Activated CD4-positive, alpha-beta T cell treated with anti-CD3 and anti-CD28 coated beads for 36 hours (primary cell): ENCODE results near the gene MIA2. TPM values are rescaled to one million over a fixed set of nuclear protein-coding genes. Genes with fewer than 3 reads are reported as not detected.
"Not testable (repeated sequence)": the region's sequence is repeated elsewhere in the genome, so short reads cannot be mapped to it uniquely, and the experiment has no call there.

Source experiments
- ATAC-seq: fragments of 200-7000 bp; cut with Tn5 transposase; one replicate; pipeline ENCODE4 v1.10.0; 2021; ENCODE audit warnings: mild to moderate bottlenecking, moderate library complexity
- CTCF ChIA-PET: fragments of 350-600 bp; sonication (Branson Sonifier 250); formaldehyde crosslinking; loops from one replicate; lab custom pipeline; 2021; ENCODE audit warnings: antibody characterized with exemption; lab: Charles Lee
- POLR2A ChIA-PET: fragments of 350-600 bp; sonication (Branson Sonifier 250); formaldehyde crosslinking; loops from one replicate; lab custom pipeline; 2021; ENCODE audit warnings: antibody characterized with exemption, inconsistent platforms; lab: Charles Lee
- DNase-seq: peaks from one replicate; pipeline ENCODE4 v3.0.0-alpha.2; 2020
- H3K27ac Mint-ChIP-seq: one replicate; pipeline ENCODE4 v1.8.0; 2021; ENCODE audit warnings: mixed read lengths
- H3K27me3 Mint-ChIP-seq: one replicate; pipeline ENCODE4 v1.8.0; 2021; ENCODE audit warnings: mixed read lengths
- H3K36me3 Mint-ChIP-seq: one replicate; pipeline ENCODE4 v1.8.0; 2021; ENCODE audit warnings: low read depth, mixed read lengths
- H3K4me1 Mint-ChIP-seq: one replicate; pipeline ENCODE4 v1.8.0; 2021; ENCODE audit warnings: mixed read lengths
- H3K4me3 Mint-ChIP-seq: one replicate; pipeline ENCODE4 v1.8.0; 2021; ENCODE audit warnings: mild to moderate bottlenecking, moderate library complexity, mixed read lengths
- H3K9me3 Mint-ChIP-seq: one replicate; pipeline ENCODE4 v1.8.0; 2021; ENCODE audit warnings: low read depth, mixed read lengths
- intact Hi-C, 2 experiments: fragments of 100-400 bp; cut with DNase I in 1 of 2; cut with micrococcal nuclease in 1 of 2; formaldehyde crosslinking; loops; one replicate each; pipeline versions ENCODE4 v1.14.2 to v1.15.1; 2022 to 2024; cut with DNase I, micrococcal nuclease
- total RNA-seq, 2 experiments: library from RNA; stranded (reverse); gene quantifications; one replicate each; pipeline ENCODE4 v1.2.3, GENCODE V29; 2021

The MIA2 gene
- total RNA-seq, 2 experiments from 2014 or later: 18.2 to 22.2 TPM

DNA sequence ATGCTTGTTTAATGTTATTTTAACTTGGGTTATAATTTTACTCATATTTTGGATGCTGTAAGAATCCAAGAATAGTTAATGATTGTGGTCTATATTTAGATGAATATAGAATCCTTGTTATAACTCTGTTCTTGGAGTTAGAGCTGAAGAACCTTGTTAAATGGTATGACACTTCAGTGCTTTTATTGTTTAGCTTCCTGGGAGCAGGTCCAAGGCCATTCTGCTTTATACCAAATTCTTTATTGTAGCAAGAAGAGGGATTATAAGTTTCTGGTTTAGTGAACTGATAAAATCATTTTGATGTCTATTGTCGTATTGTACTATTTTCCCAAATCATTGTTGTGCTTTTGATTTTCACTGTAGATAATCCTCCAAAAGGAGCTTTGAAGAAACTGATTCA is 69.4 kb downstream of the MIA2 start:
- Mint-ChIP-seq H3K27me3 (no peaks in the 10 kb centered on the region), H3K27ac (no peak overlapping the region), H3K4me3 (no peak overlapping the region), H3K4me1 (peaks cover 10% of the 10 kb centered on the region), H3K36me3 (peaks cover 31% of the 10 kb centered on the region), H3K9me3 (no peaks in the 10 kb centered on the region)
- intact Hi-C loops: no loop called here
- DNase-seq (no peak), ATAC-seq (no peak)
- ChIA-PET POLR2A (no interaction called here), CTCF (no interaction called here)

GRCh38 chr14:39307815-39308214 is 74.1 kb downstream of the MIA2 start:
- H3K36me3 Mint-ChIP-seq: peaks cover 29% of the 10 kb centered on the region
- H3K9me3 Mint-ChIP-seq: no peaks in the 10 kb centered on the region
- H3K27ac Mint-ChIP-seq: no peak overlapping the region
- ChIA-PET CTCF (interaction anchor here (1.2 to 2.3 kb wide), 2 partner anchors 95 to 138 kb away, joined by 3 to 5 read pairs; partner anchors contain the start of gene TRAPPC6B), POLR2A (no interaction called here)
- intact Hi-C loops: no loop called here
- no peak overlapping the region for H3K4me3 Mint-ChIP-seq
- ATAC-seq (no peak), DNase-seq (no peak)
- no peaks in the 10 kb centered on the region for H3K4me1 Mint-ChIP-seq
- no peaks in the 10 kb centered on the region for H3K27me3 Mint-ChIP-seq

GRCh38 chr14:39310051-39310450 is 76.3 kb downstream of the MIA2 start:
- no peaks in the 10 kb centered on the region for H3K4me1 Mint-ChIP-seq
- intact Hi-C loops: no loop called here
- H3K27ac Mint-ChIP-seq: no peak overlapping the region
- H3K4me3 Mint-ChIP-seq: no peak overlapping the region
- ChIA-PET POLR2A (no interaction called here), CTCF (interaction anchor here (2.3 kb wide), 1 partner anchor 93 kb away, joined by 5 read pairs; no protein-coding TSS in a partner anchor)
- DNase-seq: no peak
- H3K36me3 Mint-ChIP-seq: peaks cover 22% of the 10 kb centered on the region
- H3K9me3 Mint-ChIP-seq: no peaks in the 10 kb centered on the region
- H3K27me3 Mint-ChIP-seq: no peaks in the 10 kb centered on the region
- ATAC-seq: no peak

DNA sequence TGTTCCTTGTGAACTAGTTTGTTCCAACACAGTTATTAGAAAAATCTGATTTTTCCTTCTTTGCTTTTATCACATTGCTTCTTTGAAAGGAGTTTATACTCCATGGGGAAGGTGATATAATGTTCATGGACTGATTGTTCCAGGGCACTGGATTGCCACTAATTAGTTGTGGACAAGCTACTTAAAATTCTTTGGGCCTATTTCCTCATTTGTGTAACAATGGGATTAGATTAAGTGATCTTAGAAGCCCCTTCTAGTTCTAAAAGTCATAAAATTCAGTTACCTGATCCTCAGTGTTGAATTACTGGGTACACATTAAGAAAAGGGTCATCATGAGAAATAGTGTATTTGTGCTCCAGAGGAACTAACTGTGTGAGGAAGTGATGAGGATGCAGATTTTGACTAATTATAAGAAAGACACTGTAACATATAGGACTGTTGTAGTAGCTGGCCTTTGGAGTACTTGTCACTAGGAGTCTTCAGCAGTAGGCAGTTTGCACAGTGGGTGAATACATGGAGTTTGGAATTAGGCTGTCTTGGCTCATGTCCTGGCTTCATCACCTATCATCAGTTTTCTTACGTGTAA is 82.2 kb downstream of the MIA2 start:
- H3K27me3 Mint-ChIP-seq: no peaks in the 10 kb centered on the region
- no peaks in the 10 kb centered on the region for H3K9me3 Mint-ChIP-seq
- H3K27ac Mint-ChIP-seq: no peak overlapping the region
- intact Hi-C loops: no loop called here
- ChIA-PET CTCF (interaction anchor here (0.5 kb wide), 1 partner anchor 136 kb away, joined by 3 read pairs; no protein-coding TSS in a partner anchor), POLR2A (no interaction called here)
- H3K4me1 Mint-ChIP-seq: no peaks in the 10 kb centered on the region
- DNase-seq (no peak), ATAC-seq (no peak)
- no peak overlapping the region for H3K4me3 Mint-ChIP-seq
- H3K36me3 Mint-ChIP-seq: peaks cover 17% of the 10 kb centered on the region

GRCh38 chr14:39316830-39317553 is 83.3 kb downstream of the MIA2 start:
- Mint-ChIP-seq H3K27me3 (no peaks in the 10 kb centered on the region), H3K27ac (no peak overlapping the region), H3K4me3 (no peak overlapping the region), H3K4me1 (no peaks in the 10 kb centered on the region), H3K36me3 (peaks cover 17% of the 10 kb centered on the region), H3K9me3 (no peaks in the 10 kb centered on the region)
- intact Hi-C loops: no loop called here
- DNase-seq: no peak
- POLR2A ChIA-PET: no interaction called here
- no peak for ATAC-seq
- CTCF ChIA-PET: no interaction called here

DNA sequence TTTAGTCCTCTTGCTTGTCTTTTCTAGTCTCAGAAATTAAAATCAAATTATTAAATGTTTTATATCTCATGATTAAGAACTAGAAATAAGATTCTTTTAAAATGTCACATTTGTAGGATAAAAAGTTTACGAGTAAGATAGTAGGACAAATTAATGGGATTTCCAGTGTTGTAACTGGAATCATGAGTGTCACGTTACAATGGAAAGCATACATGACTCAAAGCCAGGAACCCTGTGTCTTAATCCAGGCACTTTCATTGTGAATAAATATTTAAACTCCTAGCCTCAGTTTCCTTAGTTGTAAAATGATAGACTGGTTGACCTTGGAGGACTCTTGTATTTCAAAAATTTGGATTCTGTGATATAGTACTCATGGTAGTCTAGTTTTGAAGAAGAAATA is 84.9 kb downstream of the MIA2 start:
- POLR2A ChIA-PET: no interaction called here
- DNase-seq (no peak), ATAC-seq (no peak)
- H3K4me3 Mint-ChIP-seq: no peak overlapping the region
- peaks cover 19% of the 10 kb centered on the region for H3K36me3 Mint-ChIP-seq
- intact Hi-C loops: no loop called here
- H3K27ac Mint-ChIP-seq: no peak overlapping the region
- H3K27me3 Mint-ChIP-seq: no peaks in the 10 kb centered on the region
- H3K9me3 Mint-ChIP-seq: no peaks in the 10 kb centered on the region
- H3K4me1 Mint-ChIP-seq: no peaks in the 10 kb centered on the region
- CTCF ChIA-PET: no interaction called here

GRCh38 chr14:39319381-39319780 is 85.7 kb downstream of the MIA2 start:
- intact Hi-C loops: no loop called here
- H3K27me3 Mint-ChIP-seq: no peaks in the 10 kb centered on the region
- CTCF ChIA-PET: no interaction called here

GRCh38 chr14:39320318-39320717 is 86.6 kb downstream of the MIA2 start:
- Mint-ChIP-seq H3K36me3 (peaks cover 20% of the 10 kb centered on the region), H3K27me3 (no peaks in the 10 kb centered on the region), H3K27ac (no peak overlapping the region), H3K9me3 (no peaks in the 10 kb centered on the region), H3K4me1 (no peaks in the 10 kb centered on the region), H3K4me3 (no peak overlapping the region)
- intact Hi-C loops: no loop called here
- ChIA-PET CTCF (no interaction called here), POLR2A (interaction anchor here (0.6 kb wide), 1 partner anchor 136 kb away, joined by 3 read pairs; no protein-coding TSS in a partner anchor)
- ATAC-seq (no peak), DNase-seq (no peak)

More at GRCh38 chr14:39319381-39319780, 85.7 kb downstream of the MIA2 start:
- H3K9me3 Mint-ChIP-seq: no peaks in the 10 kb centered on the region
- H3K4me1 Mint-ChIP-seq: no peaks in the 10 kb centered on the region
- H3K36me3 Mint-ChIP-seq: peaks cover 20% of the 10 kb centered on the region
- no peak overlapping the region for H3K4me3 Mint-ChIP-seq
- no peak for DNase-seq
- POLR2A ChIA-PET: no interaction called here
- H3K27ac Mint-ChIP-seq: no peak overlapping the region
- no peak for ATAC-seq

DNA sequence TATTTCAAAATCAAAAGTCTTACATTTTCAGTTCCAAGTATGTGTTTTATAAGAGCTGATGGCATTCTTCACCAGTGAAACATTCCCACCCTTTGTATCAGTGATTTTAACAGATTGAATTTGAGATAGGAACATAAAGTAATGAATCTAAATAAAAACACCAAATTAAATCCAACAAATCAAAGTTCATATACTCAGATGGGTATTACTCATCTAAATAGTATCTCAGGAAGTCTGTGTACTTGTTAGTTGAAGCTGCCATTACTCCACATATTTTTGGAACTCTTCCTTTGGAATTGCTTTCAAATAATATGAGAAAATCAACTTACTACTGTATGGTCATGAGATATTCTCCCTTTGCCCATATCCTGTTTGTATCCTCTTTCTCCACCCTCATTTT is 89.1 kb downstream of the MIA2 start:
- Mint-ChIP-seq H3K9me3 (no peaks in the 10 kb centered on the region), H3K4me3 (no peak overlapping the region), H3K4me1 (no peaks in the 10 kb centered on the region), H3K27me3 (no peaks in the 10 kb centered on the region), H3K27ac (no peak overlapping the region), H3K36me3 (peaks cover 31% of the 10 kb centered on the region)
- ChIA-PET POLR2A (no interaction called here), CTCF (no interaction called here)
- intact Hi-C loops: no loop called here
- DNase-seq: no peak
- no peak for ATAC-seq

GRCh38 chr14:39324097-39324496 is 90.4 kb downstream of the MIA2 start:
- CTCF ChIA-PET: interaction anchor here (0.6 kb wide), 2 partner anchors 171 to 288 kb away, joined by 3 read pairs; no protein-coding TSS in a partner anchor

GRCh38 chr14:39339003-39339402 is 105.3 kb downstream of the MIA2 start:
- Mint-ChIP-seq H3K27ac (no peak overlapping the region), H3K27me3 (no peaks in the 10 kb centered on the region), H3K4me3 (no peak overlapping the region), H3K9me3 (peaks cover 2% of the 10 kb centered on the region), H3K4me1 (peaks cover 13% of the 10 kb centered on the region), H3K36me3 (peaks cover 25% of the 10 kb centered on the region)
- ATAC-seq (no peak), DNase-seq (no peak)
- POLR2A ChIA-PET: no interaction called here
- intact Hi-C loops: no loop called here
- CTCF ChIA-PET: interaction anchor here (0.7 to 1.1 kb wide), 2 partner anchors 36 to 44 kb away, joined by 3 read pairs; no protein-coding TSS in a partner anchor

More at GRCh38 chr14:39324097-39324496, 90.4 kb downstream of the MIA2 start:
- H3K27ac Mint-ChIP-seq: no peak overlapping the region
- H3K9me3 Mint-ChIP-seq: no peaks in the 10 kb centered on the region
- ATAC-seq (no peak), DNase-seq (no peak)
- intact Hi-C loops: no loop called here
- no peaks in the 10 kb centered on the region for H3K4me1 Mint-ChIP-seq
- no peaks in the 10 kb centered on the region for H3K27me3 Mint-ChIP-seq
- no peak overlapping the region for H3K4me3 Mint-ChIP-seq
- POLR2A ChIA-PET: no interaction called here
- H3K36me3 Mint-ChIP-seq: peaks cover 38% of the 10 kb centered on the region

- ATAC-seq, H3K9me3 Mint-ChIP-seq, H3K4me3 Mint-ChIP-seq, H3K27me3 Mint-ChIP-seq, intact Hi-C loops, H3K27ac Mint-ChIP-seq, DNase-seq: not testable (repeated sequence)
- POLR2A ChIA-PET: interaction anchor here (0.6 kb wide), 1 partner anchor 28 kb away, joined by 3 read pairs; no protein-coding TSS in a partner anchor
- H3K4me1 Mint-ChIP-seq: peaks cover 13% of the 10 kb centered on the region
- peaks cover 20% of the 10 kb centered on the region for H3K36me3 Mint-ChIP-seq
- CTCF ChIA-PET: interaction anchor here (0.5 kb wide), 1 partner anchor 228 kb away, joined by 5 read pairs; no protein-coding TSS in a partner anchor
Measured at GRCh38 chr14:39341126-39341525, 107.4 kb downstream of the MIA2 start.
